ENCODE data around the gene TNS3. TPM values are rescaled to one million over a fixed set of nuclear protein-coding genes. Genes with fewer than 3 reads are reported as not detected.
A peak's percentile ranks its signal among the peaks of the same experiment; 100 is the strongest.

TNS3 gene
- total and polyA plus RNA-seq, 7 donors: 17.4 to 43.8 (median 28.8) TPM

- 91 to 93% methylated on average over 17 of the region's 17 CpGs for WGBS, 2 donors
- TF ChIP-seq CTCF (IDR thresholded peaks at IDR 0.05) (no peak), EP300 (IDR thresholded peaks at IDR 0.05) (no peak), POLR2A (IDR thresholded peaks at IDR 0.05) (no peak), POLR2AphosphoS5 (IDR thresholded peaks at IDR 0.05) (no peak)
- peak; percentile 51 for DNase-seq
- Histone ChIP-seq H3K27ac (peak overlapping the region in 2 of 4 donors; percentile 77 to 87), H3K27me3 (no peaks in the 10 kb centered on the region), H3K4me1 (peaks cover 0 to 44% (median 41%) of the 10 kb centered on the region in 4 donors), H3K4me3 (no peak overlapping the region), H3K36me3 (no peaks in the 10 kb centered on the region), H3K9me3 (no peaks in the 10 kb centered on the region)
- intact Hi-C loops (cut with DNase I): loop anchor here (10.0 kb wide), 1 partner anchor 137 kb away; no protein-coding TSS in a partner anchor
These were observed 180.0 kb downstream of the TNS3 start for GRCh38 chr7:47401611-47402570.

- no peak overlapping the region for H3K27ac ChIP-seq
- no peaks in the 10 kb centered on the region for H3K9me3 ChIP-seq
- intact Hi-C loops (cut with DNase I): loop anchor here (10.0 kb wide), 1 partner anchor 136 kb away; no protein-coding TSS in a partner anchor
- H3K27me3 ChIP-seq: no peaks in the 10 kb centered on the region
- DNase-seq: peak; percentile 25
- no peak overlapping the region for H3K4me3 ChIP-seq
- no peak for TF ChIP-seq CTCF (IDR thresholded peaks at IDR 0.05)
- no peak for TF ChIP-seq POLR2AphosphoS5 (IDR thresholded peaks at IDR 0.05)
- TF ChIP-seq EP300 (IDR thresholded peaks at IDR 0.05): no peak
- TF ChIP-seq POLR2A (IDR thresholded peaks at IDR 0.05): no peak
- peaks cover 0 to 33% (median 30%) of the 10 kb centered on the region in 4 donors for H3K4me1 ChIP-seq
- peaks cover 0 to 9% (median 7%) of the 10 kb centered on the region in 4 donors for H3K36me3 ChIP-seq
- whole genome bisulfite sequencing, 2 donors: 92 to 96% methylated on average over 21 of the region's 21 CpGs
These were observed 181.1 kb downstream of the TNS3 start for GRCh38 chr7:47400741-47401206.

- WGBS, 2 donors: 91 to 95% methylated on average over 2 of the region's 2 CpGs
- Histone ChIP-seq H3K4me3 (no peak overlapping the region), H3K9me3 (no peaks in the 10 kb centered on the region), H3K27ac (no peak overlapping the region), H3K36me3 (peaks cover 0 to 17% (median 10%) of the 10 kb centered on the region in 4 donors), H3K4me1 (peaks cover 0 to 25% (median 22%) of the 10 kb centered on the region in 4 donors), H3K27me3 (no peaks in the 10 kb centered on the region)
- intact Hi-C loops (cut with DNase I): loop anchor here (10.0 kb wide), 1 partner anchor 135 kb away; no protein-coding TSS in a partner anchor
- TF ChIP-seq POLR2AphosphoS5 (IDR thresholded peaks at IDR 0.05): no peak
- no peak for TF ChIP-seq CTCF (IDR thresholded peaks at IDR 0.05)
- no peak for TF ChIP-seq EP300 (IDR thresholded peaks at IDR 0.05)
- TF ChIP-seq POLR2A (IDR thresholded peaks at IDR 0.05): no peak
- peak; percentile 6 for DNase-seq
These were observed 181.9 kb downstream of the TNS3 start for GRCh38 chr7:47400001-47400400.

GRCh38 chr7:47394751-47395252, 187.1 kb downstream of the TNS3 start:
- Histone ChIP-seq H3K4me3 (no peak overlapping the region), H3K9me3 (no peaks in the 10 kb centered on the region), H3K27me3 (no peaks in the 10 kb centered on the region), H3K36me3 (peaks cover 0 to 29% (median 12%) of the 10 kb centered on the region in 4 donors), H3K4me1 (no peaks in the 10 kb centered on the region), H3K27ac (no peak overlapping the region)
- peak; percentile 57 for DNase-seq
- intact Hi-C loops (cut with DNase I): no loop called here
- WGBS, 2 donors: 88 to 91% methylated on average over 11 of the region's 11 CpGs
- no peak for TF ChIP-seq POLR2AphosphoS5 (IDR thresholded peaks at IDR 0.05)
- no peak for TF ChIP-seq POLR2A (IDR thresholded peaks at IDR 0.05)
- no peak for TF ChIP-seq CTCF (IDR thresholded peaks at IDR 0.05)
- no peak for TF ChIP-seq EP300 (IDR thresholded peaks at IDR 0.05)
